ENCODE data around the gene EREG.

The EREG gene

GRCh38 chr4:74412225-74412624 lies 47.3 kb downstream of the EREG start:
- H3K4me2 ChIP-seq (ENCODE audit: low read length): no peak overlapping the region
- TF ChIP-seq, protein P1, sequence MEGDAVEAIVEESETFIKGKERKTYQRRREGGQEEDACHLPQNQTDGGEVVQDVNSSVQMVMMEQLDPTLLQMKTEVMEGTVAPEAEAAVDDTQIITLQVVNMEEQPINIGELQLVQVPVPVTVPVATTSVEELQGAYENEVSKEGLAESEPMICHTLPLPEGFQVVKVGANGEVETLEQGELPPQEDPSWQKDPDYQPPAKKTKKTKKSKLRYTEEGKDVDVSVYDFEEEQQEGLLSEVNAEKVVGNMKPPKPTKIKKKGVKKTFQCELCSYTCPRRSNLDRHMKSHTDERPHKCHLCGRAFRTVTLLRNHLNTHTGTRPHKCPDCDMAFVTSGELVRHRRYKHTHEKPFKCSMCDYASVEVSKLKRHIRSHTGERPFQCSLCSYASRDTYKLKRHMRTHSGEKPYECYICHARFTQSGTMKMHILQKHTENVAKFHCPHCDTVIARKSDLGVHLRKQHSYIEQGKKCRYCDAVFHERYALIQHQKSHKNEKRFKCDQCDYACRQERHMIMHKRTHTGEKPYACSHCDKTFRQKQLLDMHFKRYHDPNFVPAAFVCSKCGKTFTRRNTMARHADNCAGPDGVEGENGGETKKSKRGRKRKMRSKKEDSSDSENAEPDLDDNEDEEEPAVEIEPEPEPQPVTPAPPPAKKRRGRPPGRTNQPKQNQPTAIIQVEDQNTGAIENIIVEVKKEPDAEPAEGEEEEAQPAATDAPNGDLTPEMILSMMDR (IDR thresholded peaks at IDR 0.05; ENCODE audit: low read depth, low read length): no peak
- TF ChIP-seq EZH2phosphoT487 (IDR thresholded peaks at IDR 0.05; ENCODE audit: low read depth): no peak
- no peaks in the 10 kb centered on the region for H4K20me1 ChIP-seq (ENCODE audit: insufficient read depth, low read length)
- H3K36me3 ChIP-seq (replicated peaks; ENCODE audit: low read depth, low read length): no peaks in the 10 kb centered on the region
- no peaks in the 10 kb centered on the region for H3K9me3 ChIP-seq (ENCODE audit: insufficient read depth, low read length)
- no peak overlapping the region for H2AFZ ChIP-seq (ENCODE audit: low read depth, low read length)
- no peak overlapping the region for H3K27ac ChIP-seq (ENCODE audit: low read length)
- no peaks in the 10 kb centered on the region for H3K4me1 ChIP-seq (ENCODE audit: low read length)
- H3K4me3 ChIP-seq (ENCODE audit: low read length): no peak overlapping the region
- no peaks in the 10 kb centered on the region for H3K79me2 ChIP-seq (ENCODE audit: low read length)
- no peaks in the 10 kb centered on the region for H3K27me3 ChIP-seq (ENCODE audit: low read depth, low read length)
- H3K9ac ChIP-seq (ENCODE audit: low read length): no peak overlapping the region

GRCh38 chr4:74413265-74413664 lies 48.3 kb downstream of the EREG start:
- Histone ChIP-seq H3K9me3 (ENCODE audit: insufficient read depth, low read length) (no peaks in the 10 kb centered on the region), H3K9ac (ENCODE audit: low read length) (no peak overlapping the region), H3K27me3 (ENCODE audit: low read depth, low read length) (no peaks in the 10 kb centered on the region), H3K4me3 (ENCODE audit: low read length) (no peak overlapping the region), H3K4me2 (ENCODE audit: low read length) (no peak overlapping the region), H3K79me2 (ENCODE audit: low read length) (no peaks in the 10 kb centered on the region), H4K20me1 (ENCODE audit: insufficient read depth, low read length) (no peaks in the 10 kb centered on the region), H3K4me1 (ENCODE audit: low read length) (no peaks in the 10 kb centered on the region), H2AFZ (ENCODE audit: low read depth, low read length) (no peak overlapping the region), H3K36me3 (replicated peaks; ENCODE audit: low read depth, low read length) (no peaks in the 10 kb centered on the region), H3K27ac (ENCODE audit: low read length) (no peak overlapping the region)
- TF ChIP-seq, protein P1 (IDR thresholded peaks at IDR 0.05; ENCODE audit: low read depth, low read length): no peak
- no peak for TF ChIP-seq EZH2phosphoT487 (IDR thresholded peaks at IDR 0.05; ENCODE audit: low read depth)

- no peak for TF ChIP-seq EZH2phosphoT487 (IDR thresholded peaks at IDR 0.05; ENCODE audit: low read depth)
- TF ChIP-seq, protein P1 (IDR thresholded peaks at IDR 0.05; ENCODE audit: low read depth, low read length): no peak
These were observed 49.3 kb downstream of the EREG start for GRCh38 chr4:74414149-74414809.

DNA sequence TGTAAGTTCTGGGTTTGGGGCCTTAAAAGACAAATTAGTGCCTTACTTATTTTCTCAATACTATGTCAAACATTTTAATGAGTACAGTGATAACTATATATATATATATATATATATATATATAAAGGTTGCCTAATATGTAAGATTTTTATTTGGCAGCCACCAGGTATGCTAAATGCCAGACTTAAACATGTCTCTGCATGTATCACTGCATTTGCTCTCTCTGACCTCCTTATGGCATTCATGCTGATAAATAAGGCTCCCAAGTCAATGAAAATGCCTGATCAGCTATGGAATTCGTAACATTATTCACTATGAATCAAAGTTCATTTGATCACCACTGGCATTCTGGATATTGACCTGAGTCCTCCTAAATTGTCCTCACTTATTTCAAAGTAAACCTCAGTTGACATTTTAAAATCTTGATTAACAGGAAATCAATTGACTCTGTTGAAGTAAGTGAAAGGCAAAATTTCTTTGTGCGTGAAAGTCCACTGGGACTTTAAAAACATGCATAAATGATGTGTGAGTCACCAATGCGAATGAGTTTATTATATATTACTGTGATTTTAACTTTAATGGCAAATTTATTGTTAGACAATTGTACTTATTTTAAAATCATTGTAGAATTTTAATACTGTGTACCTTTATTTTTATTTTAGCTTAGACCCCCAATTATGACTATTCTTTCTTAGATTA lies 50.8 kb downstream of the EREG start:
- no peak overlapping the region for H3K4me3 ChIP-seq (ENCODE audit: low read length)
- no peaks in the 10 kb centered on the region for H3K4me1 ChIP-seq (ENCODE audit: low read length)
- no peak overlapping the region for H3K27ac ChIP-seq (ENCODE audit: low read length)
- H4K20me1 ChIP-seq (ENCODE audit: insufficient read depth, low read length): no peaks in the 10 kb centered on the region
- no peak overlapping the region for H3K9ac ChIP-seq (ENCODE audit: low read length)
- no peak overlapping the region for H2AFZ ChIP-seq (ENCODE audit: low read depth, low read length)
- no peaks in the 10 kb centered on the region for H3K36me3 ChIP-seq (replicated peaks; ENCODE audit: low read depth, low read length)
- no peaks in the 10 kb centered on the region for H3K79me2 ChIP-seq (ENCODE audit: low read length)
- no peak overlapping the region for H3K4me2 ChIP-seq (ENCODE audit: low read length)
- TF ChIP-seq, protein P1 (IDR thresholded peaks at IDR 0.05; ENCODE audit: low read depth, low read length): no peak
- H3K27me3 ChIP-seq (ENCODE audit: low read depth, low read length): no peaks in the 10 kb centered on the region
- no peaks in the 10 kb centered on the region for H3K9me3 ChIP-seq (ENCODE audit: insufficient read depth, low read length)

More at GRCh38 chr4:74414149-74414809, 49.3 kb downstream of the EREG start:
- Histone ChIP-seq H3K4me3 (ENCODE audit: low read length) (no peak overlapping the region), H3K79me2 (ENCODE audit: low read length) (no peaks in the 10 kb centered on the region), H4K20me1 (ENCODE audit: insufficient read depth, low read length) (no peaks in the 10 kb centered on the region), H3K4me1 (ENCODE audit: low read length) (no peaks in the 10 kb centered on the region), H3K36me3 (replicated peaks; ENCODE audit: low read depth, low read length) (no peaks in the 10 kb centered on the region), H3K9me3 (ENCODE audit: insufficient read depth, low read length) (no peaks in the 10 kb centered on the region), H3K27ac (ENCODE audit: low read length) (no peak overlapping the region), H3K27me3 (ENCODE audit: low read depth, low read length) (no peaks in the 10 kb centered on the region), H2AFZ (ENCODE audit: low read depth, low read length) (no peak overlapping the region), H3K9ac (ENCODE audit: low read length) (no peak overlapping the region), H3K4me2 (ENCODE audit: low read length) (no peak overlapping the region)
